Esophagus (tissue), 2 donors: ENCODE results near the gene OBSCN. TPM values are rescaled to one million over a fixed set of nuclear protein-coding genes. Genes with fewer than 3 reads are reported as not detected.

ENCODE experiments used
- H3K27ac ChIP-seq, 2 donors: one replicate each; pipeline ENCODE4 v1.5.1; 2013; ENCODE audit warnings: low read depth in 2 of 2, mild to moderate bottlenecking in 2 of 2, inconsistent platforms in 1 of 2, low read length in 1 of 2, moderate library complexity in 1 of 2
- H3K27me3 ChIP-seq, 2 donors: one replicate each; pipeline ENCODE4 v1.6.1; 2013; ENCODE audit warnings: low read length in 2 of 2, control low read depth in 1 of 2, mild to moderate bottlenecking in 1 of 2; ENCODE audit not compliant: insufficient read depth in 2 of 2, control insufficient read depth in 1 of 2
- H3K36me3 ChIP-seq, 2 donors: one replicate each; pipeline ENCODE4 v1.6.1; 2013; ENCODE audit warnings: low read length in 1 of 2; ENCODE audit not compliant: control insufficient read depth in 2 of 2, insufficient read depth in 2 of 2
- H3K4me1 ChIP-seq, 2 donors: one replicate each; pipeline ENCODE4 v1.6.1; 2013; ENCODE audit warnings: low read length in 1 of 2; ENCODE audit not compliant: control insufficient read depth in 2 of 2, insufficient read depth in 2 of 2
- H3K4me3 ChIP-seq, 2 donors: one replicate each; pipeline ENCODE4 v1.5.1; 2013; ENCODE audit warnings: low read length in 2 of 2, mild to moderate bottlenecking in 2 of 2, low read depth in 1 of 2, moderate library complexity in 1 of 2
- H3K9me3 ChIP-seq, 2 donors: one replicate each; pipeline ENCODE4 v1.6.1; 2013; ENCODE audit warnings: mild to moderate bottlenecking in 2 of 2, low read depth in 1 of 2, low read length in 1 of 2, moderate library complexity in 1 of 2; ENCODE audit not compliant: control insufficient read depth in 2 of 2, insufficient read depth in 1 of 2
- WGBS, 2 donors: extraction: QIAGEN DNeasy Blood & Tissue Kit; methylation state at CpG; one replicate each; pipeline ENCODE4 v1.1.7; 2013; 5-methylcytosine and 5-hydroxymethylcytosine counted together
- polyA plus RNA-seq, 2 donors: library from polyadenylated mRNA; stranded (reverse); fragments of 200-250 nt; gene quantifications; one replicate each; pipeline ENCODE4 v1.2.3, GENCODE V29; 2013
- donor health status: healthy with polysubstance abuse.
- donor health status: Bipolar disorder and iron deficiency.

Gene OBSCN
- polyA plus RNA-seq, 2 donors: 7.7 to 20.6 TPM

DNA sequence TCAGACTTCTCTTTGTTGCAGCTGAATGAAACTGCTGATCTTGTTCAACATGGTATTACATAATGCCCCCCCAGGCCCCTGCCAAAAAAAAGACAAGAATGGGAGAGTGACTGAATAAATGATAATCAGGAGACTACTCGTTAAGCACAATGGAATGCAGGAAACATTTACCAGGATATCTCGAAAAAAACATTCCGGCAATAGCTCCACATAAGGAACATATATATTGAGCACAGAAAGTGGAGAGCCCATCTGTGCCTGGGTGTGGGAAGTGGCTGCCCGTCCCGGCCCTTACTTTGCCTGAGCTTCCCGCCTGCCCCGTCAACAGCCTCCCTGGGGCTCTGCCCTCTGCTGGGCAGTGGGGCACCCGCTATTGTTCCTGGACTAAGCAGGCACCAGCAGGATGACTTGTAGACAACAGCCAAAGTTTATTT lies 185.4 kb downstream of the OBSCN start:
- no peak overlapping the region for H3K27ac ChIP-seq

GRCh38 chr1:228393811-228394570 lies 186.1 kb downstream of the OBSCN start:
- no peak overlapping the region for H3K27ac ChIP-seq
- no peak overlapping the region for H3K4me3 ChIP-seq
- peaks cover 12 to 38% of the 10 kb centered on the region in 2 donors for H3K36me3 ChIP-seq
- H3K4me1 ChIP-seq: peaks cover 0 to 3% of the 10 kb centered on the region in 2 donors
- H3K9me3 ChIP-seq: no peaks in the 10 kb centered on the region
- no peaks in the 10 kb centered on the region for H3K27me3 ChIP-seq
- 78 to 84% methylated on average over 9 of the region's 9 CpGs for WGBS, 2 donors

More for the DNA sequence above, 185.4 kb downstream of the OBSCN start:
- Histone ChIP-seq H3K9me3 (no peaks in the 10 kb centered on the region), H3K4me3 (no peak overlapping the region), H3K27me3 (no peaks in the 10 kb centered on the region), H3K36me3 (peaks cover 12 to 34% of the 10 kb centered on the region in 2 donors), H3K4me1 (peaks cover 0 to 3% of the 10 kb centered on the region in 2 donors)
- WGBS, 2 donors: 32 to 36% methylated on average over 8 of the region's 8 CpGs

GRCh38 chr1:228394571-228395394 lies 186.9 kb downstream of the OBSCN start:
- H3K9me3 ChIP-seq: no peaks in the 10 kb centered on the region
- H3K27me3 ChIP-seq: no peaks in the 10 kb centered on the region
- 92 to 93% methylated on average over 33 to 38 of the region's 38 CpGs for WGBS, 2 donors
- peaks cover 0 to 3% of the 10 kb centered on the region in 2 donors for H3K4me1 ChIP-seq
- no peak overlapping the region for H3K27ac ChIP-seq
- H3K36me3 ChIP-seq: peaks cover 12 to 41% of the 10 kb centered on the region in 2 donors
- H3K4me3 ChIP-seq: no peak overlapping the region

DNA sequence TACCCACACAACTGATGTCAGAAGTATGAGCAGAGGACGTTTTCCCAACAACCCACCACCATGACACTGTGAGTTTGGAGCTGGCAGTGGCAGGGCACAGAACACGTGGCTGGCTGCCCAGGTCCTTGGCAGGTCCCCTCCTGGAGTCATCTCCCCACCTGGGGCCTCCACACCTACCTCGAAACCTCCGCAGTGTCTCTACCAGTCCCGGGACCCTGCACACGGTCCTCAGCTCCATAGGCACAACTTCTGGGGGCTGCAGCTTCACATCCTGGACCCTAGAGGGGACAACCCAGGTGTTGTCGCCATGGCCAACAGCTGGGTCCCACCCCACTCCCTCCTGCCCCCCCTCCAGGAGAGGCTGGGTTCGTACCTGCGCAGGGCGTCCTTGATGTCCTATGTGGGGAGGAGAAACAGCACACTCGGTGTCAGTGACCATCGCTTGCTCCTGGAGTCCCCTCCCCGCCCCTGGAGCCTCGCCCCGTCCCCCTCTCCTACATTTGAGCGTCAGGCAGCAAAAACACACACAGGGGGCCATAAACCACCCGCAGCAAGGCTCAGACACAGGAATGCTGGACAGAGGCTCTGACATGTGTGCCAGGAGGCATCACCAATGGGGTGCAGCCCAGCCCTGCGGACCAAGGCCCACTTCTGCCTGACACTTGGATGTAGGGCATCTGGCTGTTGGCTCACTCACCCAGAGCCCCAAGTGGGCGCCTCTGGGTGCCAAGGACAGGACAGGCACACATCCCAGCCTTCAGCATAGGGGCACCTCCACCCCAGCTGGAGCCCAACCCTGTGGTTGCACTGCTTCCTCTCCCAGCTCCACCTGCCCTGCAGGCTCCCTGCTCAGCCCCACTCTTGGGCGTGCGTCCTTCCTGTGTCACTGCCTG lies 189.2 kb downstream of the OBSCN start:
- H3K4me1 ChIP-seq: peaks cover 0 to 3% of the 10 kb centered on the region in 2 donors
- WGBS, 2 donors: 93% methylated on average over 21 of the region's 21 CpGs
- no peaks in the 10 kb centered on the region for H3K9me3 ChIP-seq
- no peaks in the 10 kb centered on the region for H3K27me3 ChIP-seq
- H3K4me3 ChIP-seq: no peak overlapping the region
- H3K36me3 ChIP-seq: peaks cover 12 to 56% of the 10 kb centered on the region in 2 donors
- no peak overlapping the region for H3K27ac ChIP-seq

- 89 to 91% methylated on average over 6 of the region's 6 CpGs for WGBS, 2 donors
- Histone ChIP-seq H3K4me1 (peaks cover under 1 to 8% of the 10 kb centered on the region in 2 donors), H3K4me3 (no peak overlapping the region), H3K27ac (no peak overlapping the region), H3K9me3 (no peaks in the 10 kb centered on the region), H3K27me3 (no peaks in the 10 kb centered on the region), H3K36me3 (peaks cover 12 to 55% of the 10 kb centered on the region in 2 donors)
Observed at GRCh38 chr1:228397966-228398365, 190.1 kb downstream of the OBSCN start.

- Histone ChIP-seq H3K36me3 (peaks cover 12 to 55% of the 10 kb centered on the region in 2 donors), H3K27ac (no peak overlapping the region), H3K4me3 (no peak overlapping the region), H3K27me3 (no peaks in the 10 kb centered on the region), H3K9me3 (no peaks in the 10 kb centered on the region), H3K4me1 (peaks cover 5 to 10% of the 10 kb centered on the region in 2 donors)
- 93% methylated on average over 10 to 12 of the region's 12 CpGs for WGBS, 2 donors
Observed at GRCh38 chr1:228398741-228399461, 191.1 kb downstream of the OBSCN start.

- Histone ChIP-seq H3K36me3 (peaks cover 12 to 50% of the 10 kb centered on the region in 2 donors), H3K9me3 (no peaks in the 10 kb centered on the region), H3K27me3 (no peaks in the 10 kb centered on the region), H3K27ac (no peak overlapping the region), H3K4me3 (no peak overlapping the region), H3K4me1 (peaks cover 5 to 13% of the 10 kb centered on the region in 2 donors)
- 92 to 93% methylated on average over 14 of the region's 14 CpGs for WGBS, 2 donors
Observed at GRCh38 chr1:228399531-228400236, 191.8 kb downstream of the OBSCN start.

GRCh38 chr1:228400237-228400651 lies 192.4 kb downstream of the OBSCN start:
- H3K36me3 ChIP-seq: peaks cover 12 to 45% of the 10 kb centered on the region in 2 donors
- no peaks in the 10 kb centered on the region for H3K27me3 ChIP-seq
- no peak overlapping the region for H3K4me3 ChIP-seq
- no peak overlapping the region for H3K27ac ChIP-seq
- H3K4me1 ChIP-seq: peaks cover 6 to 15% of the 10 kb centered on the region in 2 donors
- WGBS, 2 donors: 88 to 91% methylated on average over 11 of the region's 11 CpGs
- no peaks in the 10 kb centered on the region for H3K9me3 ChIP-seq
